ENCODE results near the gene ZNF334.

Gene ZNF334

DNA sequence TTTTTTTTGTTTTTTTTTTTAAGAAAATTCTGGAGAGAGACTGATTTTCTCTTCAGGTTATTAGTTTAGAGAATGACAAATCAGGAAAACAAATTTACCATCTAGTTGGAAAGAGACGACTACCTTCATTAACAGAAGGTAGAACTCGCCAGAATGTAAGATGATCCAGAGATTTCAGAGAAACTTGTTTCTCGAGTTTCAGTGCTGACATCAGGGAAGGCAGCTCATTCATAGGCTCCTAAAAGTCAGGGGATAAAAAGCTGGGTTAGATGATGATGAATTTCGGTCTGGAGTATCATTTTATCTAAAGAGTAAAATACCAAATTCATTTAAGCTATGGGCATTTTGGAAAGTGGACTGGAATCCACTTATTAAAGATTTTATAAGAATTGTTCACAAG, 27.9 kb downstream of the ZNF334 start:
- DNase-seq (ENCODE audit: low spot score), result no peak

GRCh38 chr20:46484954-46485353, 28.4 kb downstream of the ZNF334 start:
- DNase-seq (ENCODE audit: low spot score), result no peak
- TF ChIP-seq, protein P1, sequence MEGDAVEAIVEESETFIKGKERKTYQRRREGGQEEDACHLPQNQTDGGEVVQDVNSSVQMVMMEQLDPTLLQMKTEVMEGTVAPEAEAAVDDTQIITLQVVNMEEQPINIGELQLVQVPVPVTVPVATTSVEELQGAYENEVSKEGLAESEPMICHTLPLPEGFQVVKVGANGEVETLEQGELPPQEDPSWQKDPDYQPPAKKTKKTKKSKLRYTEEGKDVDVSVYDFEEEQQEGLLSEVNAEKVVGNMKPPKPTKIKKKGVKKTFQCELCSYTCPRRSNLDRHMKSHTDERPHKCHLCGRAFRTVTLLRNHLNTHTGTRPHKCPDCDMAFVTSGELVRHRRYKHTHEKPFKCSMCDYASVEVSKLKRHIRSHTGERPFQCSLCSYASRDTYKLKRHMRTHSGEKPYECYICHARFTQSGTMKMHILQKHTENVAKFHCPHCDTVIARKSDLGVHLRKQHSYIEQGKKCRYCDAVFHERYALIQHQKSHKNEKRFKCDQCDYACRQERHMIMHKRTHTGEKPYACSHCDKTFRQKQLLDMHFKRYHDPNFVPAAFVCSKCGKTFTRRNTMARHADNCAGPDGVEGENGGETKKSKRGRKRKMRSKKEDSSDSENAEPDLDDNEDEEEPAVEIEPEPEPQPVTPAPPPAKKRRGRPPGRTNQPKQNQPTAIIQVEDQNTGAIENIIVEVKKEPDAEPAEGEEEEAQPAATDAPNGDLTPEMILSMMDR (IDR thresholded peaks at IDR 0.05; ENCODE audit: extremely low read depth, missing control alignments), result no peak

More for the DNA sequence above, 27.9 kb downstream of the ZNF334 start:
- TF ChIP-seq, protein P1 (IDR thresholded peaks at IDR 0.05; ENCODE audit: extremely low read depth, missing control alignments), result no peak

- TF ChIP-seq, protein P1 (IDR thresholded peaks at IDR 0.05; ENCODE audit: extremely low read depth, missing control alignments), result no peak
- DNase-seq (ENCODE audit: low spot score), result no peak
Measured at GRCh38 chr20:46483879-46484278, 29.5 kb downstream of the ZNF334 start.

DNA sequence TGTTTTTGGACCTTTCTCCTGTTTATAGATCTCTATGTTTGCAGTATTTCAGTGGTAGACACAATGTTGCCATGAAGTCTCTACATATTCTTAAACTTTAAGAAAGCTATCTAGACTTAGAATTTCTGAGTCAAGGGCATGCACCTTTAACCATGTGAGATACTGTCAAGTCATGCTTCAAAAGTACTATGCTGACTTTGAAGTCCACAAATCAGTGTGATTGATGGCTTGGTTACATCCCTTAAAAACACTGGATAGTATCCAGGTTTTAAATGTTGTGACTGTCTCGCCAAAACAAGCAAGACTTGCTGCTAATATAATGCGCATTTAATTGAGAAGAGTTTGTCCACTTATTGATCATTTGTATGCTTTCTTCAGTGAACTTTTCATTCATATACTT, 30.5 kb downstream of the ZNF334 start:
- TF ChIP-seq, protein P1 (IDR thresholded peaks at IDR 0.05; ENCODE audit: extremely low read depth, missing control alignments), result no peak
- DNase-seq (ENCODE audit: low spot score), result no peak

DNA sequence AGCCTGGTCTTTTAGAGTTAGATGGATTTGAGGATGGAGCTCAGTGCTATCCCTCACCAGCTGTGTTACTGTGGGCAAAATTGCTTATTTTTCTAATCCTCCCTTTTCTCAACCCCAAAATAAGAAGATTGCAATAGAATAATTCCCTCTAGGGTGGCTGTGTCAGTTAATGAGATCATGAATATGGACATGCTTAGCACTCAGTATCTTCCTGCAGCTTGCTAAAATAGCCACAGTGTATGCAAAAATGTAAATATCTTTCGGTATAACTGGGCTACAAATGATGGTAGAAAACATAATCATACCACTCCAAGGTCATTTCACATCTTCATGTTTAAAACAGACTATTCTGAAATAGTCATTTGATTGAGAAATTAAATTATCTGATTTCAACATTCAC, 35.7 kb downstream of the ZNF334 start:
- DNase-seq (ENCODE audit: low spot score), result no peak
- TF ChIP-seq, protein P1 (IDR thresholded peaks at IDR 0.05; ENCODE audit: extremely low read depth, missing control alignments), result no peak

DNA sequence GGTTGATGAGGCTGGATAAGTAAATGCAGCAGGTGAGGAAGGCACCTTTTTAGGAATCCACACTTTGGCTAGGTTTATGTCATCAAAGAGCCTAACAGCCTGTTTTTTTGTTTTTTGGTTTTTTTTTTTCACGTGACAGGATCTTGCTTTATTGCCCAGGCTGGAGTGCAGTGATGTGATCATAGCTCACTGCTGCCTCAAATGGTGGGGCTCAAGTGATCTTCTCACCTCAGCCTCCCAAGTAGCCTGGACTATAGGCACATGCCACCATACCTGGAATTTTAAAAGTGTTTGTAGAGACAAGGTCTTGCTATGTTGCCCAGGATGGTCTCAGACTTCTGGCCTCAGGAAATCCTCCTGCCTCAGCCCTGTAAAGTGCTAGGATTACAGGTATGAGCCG, 36.1 kb downstream of the ZNF334 start:
- no peak for DNase-seq (ENCODE audit: low spot score)
- TF ChIP-seq, protein P1 (IDR thresholded peaks at IDR 0.05; ENCODE audit: extremely low read depth, missing control alignments), result no peak

GRCh38 chr20:46468508-46468907, 44.9 kb downstream of the ZNF334 start:
- TF ChIP-seq, protein P1 (IDR thresholded peaks at IDR 0.05; ENCODE audit: extremely low read depth, missing control alignments), result no peak
- no peak for DNase-seq (ENCODE audit: low spot score)
